ENCODE data around the gene ZNF304.
"Not testable (repeated sequence)": the region's sequence is repeated elsewhere in the genome, so short reads cannot be mapped to it uniquely, and the experiment has no call there.

ZNF304 gene

GRCh38 chr19:57362419-57362818 lies 11.3 kb downstream of the ZNF304 start:
- no peak for DNase-seq (ENCODE audit: low read depth)

GRCh38 chr19:57362997-57363687 lies 12.1 kb downstream of the ZNF304 start, which contains the start of the genes TRAPPC2B and ZNF547:
TSS of gene TRAPPC2B (plus strand) at chr19:57363551. CDS start at chr19:57364834, 1,283 bp downstream.
TSS of gene ZNF547 (plus strand) at chr19:57363551. CDS start at chr19:57368556, 5,005 bp downstream.
- DNase-seq (ENCODE audit: low read depth): peak; percentile 98

GRCh38 chr19:57363688-57364181 lies 12.7 kb downstream of the ZNF304 start:
- no peak for DNase-seq (ENCODE audit: low read depth)

- no peak for DNase-seq (ENCODE audit: low read depth)
Measured at GRCh38 chr19:57366776-57367175, 15.7 kb downstream of the ZNF304 start.

GRCh38 chr19:57374179-57374578 lies 23.1 kb downstream of the ZNF304 start:
- no peak for DNase-seq (ENCODE audit: low read depth)

- DNase-seq (ENCODE audit: low read depth): not testable (repeated sequence)
Measured at GRCh38 chr19:57374647-57375046, 23.6 kb downstream of the ZNF304 start.

GRCh38 chr19:57376151-57376550 lies 25.1 kb downstream of the ZNF304 start:
- no peak for DNase-seq (ENCODE audit: low read depth)

- no peak for DNase-seq (ENCODE audit: low read depth)
Measured at GRCh38 chr19:57377498-57378146, 26.6 kb downstream of the ZNF304 start.

- no peak for DNase-seq (ENCODE audit: low read depth)
Measured at GRCh38 chr19:57380923-57381322, 29.9 kb downstream of the ZNF304 start.

GRCh38 chr19:57382806-57383488 lies 31.9 kb downstream of the ZNF304 start:
- no peak for DNase-seq (ENCODE audit: low read depth)

- no peak for DNase-seq (ENCODE audit: low read depth)
Measured at GRCh38 chr19:57389194-57389729, 38.2 kb downstream of the ZNF304 start.

GRCh38 chr19:57389730-57390598 lies 38.9 kb downstream of the ZNF304 start, which contains the start of gene ZNF548:
TSS of gene ZNF548 (plus strand) at chr19:57389854. CDS start at chr19:57390100, 246 bp downstream.
- peak; percentile 97 for DNase-seq (ENCODE audit: low read depth)

- no peak for DNase-seq (ENCODE audit: low read depth)
Measured at GRCh38 chr19:57395710-57396109, 44.6 kb downstream of the ZNF304 start.

GRCh38 chr19:57398868-57399267 lies 47.8 kb downstream of the ZNF304 start:
- no peak for DNase-seq (ENCODE audit: low read depth)

- DNase-seq (ENCODE audit: low read depth): no peak
Measured at GRCh38 chr19:57403737-57404563, 52.9 kb downstream of the ZNF304 start.

GRCh38 chr19:57406516-57407123 lies 55.5 kb downstream of the ZNF304 start:
- peak; percentile 60 for DNase-seq (ENCODE audit: low read depth)

All from T follicular helper cell (primary cell).